ENCODE data around the gene ACKR2. TPM values are rescaled to one million over a fixed set of nuclear protein-coding genes. Genes with fewer than 3 reads are reported as not detected.

Gene ACKR2
- total RNA-seq, 1 experiment from 2014 or later: 0.76 TPM

DNA sequence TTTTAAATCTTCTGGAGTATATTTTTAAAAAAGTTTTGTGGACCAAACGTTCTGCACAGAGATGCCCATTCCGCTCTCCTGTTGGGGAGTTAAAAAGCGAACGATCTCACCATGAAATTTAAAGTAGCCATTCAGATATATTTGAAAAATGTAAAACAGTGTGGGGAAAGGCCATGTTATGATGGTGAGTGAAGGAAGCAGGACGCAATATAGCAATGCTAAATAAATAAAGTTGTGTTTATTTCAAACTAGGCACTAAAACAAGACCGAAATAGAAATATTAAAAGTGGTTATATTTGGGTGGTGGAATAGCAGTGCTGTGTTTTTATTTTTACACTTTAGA is 35.9 kb upstream of the ACKR2 start (continued):
- TF ChIP-seq, protein P1, sequence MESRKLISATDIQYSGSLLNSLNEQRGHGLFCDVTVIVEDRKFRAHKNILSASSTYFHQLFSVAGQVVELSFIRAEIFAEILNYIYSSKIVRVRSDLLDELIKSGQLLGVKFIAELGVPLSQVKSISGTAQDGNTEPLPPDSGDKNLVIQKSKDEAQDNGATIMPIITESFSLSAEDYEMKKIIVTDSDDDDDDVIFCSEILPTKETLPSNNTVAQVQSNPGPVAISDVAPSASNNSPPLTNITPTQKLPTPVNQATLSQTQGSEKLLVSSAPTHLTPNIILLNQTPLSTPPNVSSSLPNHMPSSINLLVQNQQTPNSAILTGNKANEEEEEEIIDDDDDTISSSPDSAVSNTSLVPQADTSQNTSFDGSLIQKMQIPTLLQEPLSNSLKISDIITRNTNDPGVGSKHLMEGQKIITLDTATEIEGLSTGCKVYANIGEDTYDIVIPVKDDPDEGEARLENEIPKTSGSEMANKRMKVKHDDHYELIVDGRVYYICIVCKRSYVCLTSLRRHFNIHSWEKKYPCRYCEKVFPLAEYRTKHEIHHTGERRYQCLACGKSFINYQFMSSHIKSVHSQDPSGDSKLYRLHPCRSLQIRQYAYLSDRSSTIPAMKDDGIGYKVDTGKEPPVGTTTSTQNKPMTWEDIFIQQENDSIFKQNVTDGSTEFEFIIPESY (IDR thresholded peaks at IDR 0.05; ENCODE audit: extremely low read depth, insufficient replicate concordance, low read length): no peak

DNA sequence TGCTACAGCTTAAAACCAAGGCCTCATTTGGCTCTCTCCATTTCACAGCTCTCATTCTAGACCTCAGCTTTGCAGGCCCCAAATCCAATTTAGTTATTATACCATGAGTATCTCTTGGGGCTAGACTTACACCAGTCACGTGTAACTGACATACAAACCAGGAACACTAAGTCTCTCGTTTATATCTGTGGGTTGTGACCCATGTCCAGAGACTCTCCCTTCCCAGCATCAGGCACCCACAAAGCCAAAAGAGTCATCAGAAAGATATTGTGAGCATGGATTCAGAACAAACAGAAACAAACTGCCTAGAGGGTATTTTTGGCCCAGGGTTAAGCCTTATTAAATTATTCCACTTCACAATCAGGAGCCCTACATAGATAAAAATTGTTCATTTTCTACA is 30.6 kb upstream of the ACKR2 start:
- peaks cover 0 to 7% of the 10 kb centered on the region in 2 experiments; a peak in 1 of 4 replicates for H3K36me3 ChIP-seq (ENCODE audit: control insufficient read depth in 1 of 2, insufficient read depth in 2 of 2, low read length in 2 of 2)
- no peak overlapping the region for H3K9ac ChIP-seq (ENCODE audit: low read length)
- peaks cover 10% of the 10 kb centered on the region; the same call in 1 of the 2 replicates for H3K79me2 ChIP-seq (ENCODE audit: insufficient read depth, low read length)
- H3K9me3 ChIP-seq (ENCODE audit: control insufficient read depth in 1 of 2, insufficient read depth in 1 of 2, low read depth in 1 of 2, low read length in 2 of 2): no peaks in the 10 kb centered on the region
- BruUV-seq (replicated peaks): no TSS peak
- ChIA-PET CTCF (interaction anchor here (1.0 to 1.9 kb wide), 2 partner anchors 49 to 52 kb away, joined by 3 to 7 read pairs; no protein-coding TSS in a partner anchor), RAD21 (ENCODE audit: low non-redundant PET in 1 of 2, low total read pairs in 2 of 2, uncharacterized antibody in 2 of 2, unreplicated experiment in 2 of 2) (no interaction called here), POLR2A (no interaction called here)
- no peak for ATAC-seq
- H2AFZ ChIP-seq (ENCODE audit: low read depth, low read length, poor library complexity, severe bottlenecking): no peak overlapping the region
- no peaks in the 10 kb centered on the region for H3K4me1 ChIP-seq (ENCODE audit: control insufficient read depth in 1 of 2, insufficient read depth in 2 of 2, low read length in 2 of 2)
- no peak for TF ChIP-seq ZNF274 (IDR thresholded peaks at IDR 0.05; ENCODE audit: low read depth, low read length)
- no peaks in the 10 kb centered on the region for H3K9me2 ChIP-seq (ENCODE audit: insufficient read depth)
- H3K4me2 ChIP-seq (ENCODE audit: low read length): no peak overlapping the region
- no peaks in the 10 kb centered on the region for H3K27me3 ChIP-seq (ENCODE audit: insufficient read depth, low read length)
- no peak for DNase-seq (ENCODE audit: low read depth, low spot score)
- H3K27ac ChIP-seq (ENCODE audit: low read depth, low read length): no peak overlapping the region
- no peak overlapping the region for H3K4me3 ChIP-seq (replicated peaks in 1 of 2; ENCODE audit: low read depth in 1 of 2, low read length in 2 of 2)
- no peaks in the 10 kb centered on the region for H4K20me1 ChIP-seq (ENCODE audit: insufficient read depth)
- intact Hi-C loops (cut with micrococcal nuclease): no loop called here

DNA sequence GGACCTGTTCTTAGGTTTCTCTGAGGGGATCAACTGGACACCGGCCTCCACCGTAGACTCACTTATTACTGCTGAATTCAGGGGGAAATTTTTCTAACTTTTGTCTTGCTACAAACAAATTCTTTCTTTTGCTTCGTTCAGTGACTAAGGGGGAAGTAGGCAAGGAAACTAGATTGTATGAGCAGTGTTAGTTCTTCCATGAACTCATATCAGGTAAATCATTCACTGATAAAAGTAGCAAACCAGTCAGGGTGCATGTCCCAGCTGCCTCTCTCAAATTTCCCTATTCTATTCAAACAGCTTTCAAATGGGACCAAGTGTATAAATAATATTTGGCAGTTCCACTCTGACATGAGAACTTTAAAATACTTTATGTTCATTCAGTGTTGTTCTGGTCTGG is 28.8 kb upstream of the ACKR2 start:
- POLR2A ChIA-PET: no interaction called here
- Histone ChIP-seq H3K27me3 (ENCODE audit: insufficient read depth, low read length) (no peaks in the 10 kb centered on the region), H3K4me3 (replicated peaks in 1 of 2; ENCODE audit: low read depth in 1 of 2, low read length in 2 of 2) (no peak overlapping the region), H3K79me2 (ENCODE audit: insufficient read depth, low read length) (peaks cover 10% of the 10 kb centered on the region; the same call in 1 of the 2 replicates), H3K4me1 (ENCODE audit: control insufficient read depth in 1 of 2, insufficient read depth in 2 of 2, low read length in 2 of 2) (no peaks in the 10 kb centered on the region), H2AFZ (ENCODE audit: low read depth, low read length, poor library complexity, severe bottlenecking) (no peak overlapping the region), H3K9me2 (ENCODE audit: insufficient read depth) (no peaks in the 10 kb centered on the region), H3K9ac (ENCODE audit: low read length) (no peak overlapping the region), H3K4me2 (ENCODE audit: low read length) (no peak overlapping the region), H4K20me1 (ENCODE audit: insufficient read depth) (no peaks in the 10 kb centered on the region), H3K9me3 (ENCODE audit: control insufficient read depth in 1 of 2, insufficient read depth in 1 of 2, low read depth in 1 of 2, low read length in 2 of 2) (no peaks in the 10 kb centered on the region), H3K36me3 (ENCODE audit: control insufficient read depth in 1 of 2, insufficient read depth in 2 of 2, low read length in 2 of 2) (peaks cover 0 to 10% of the 10 kb centered on the region in 2 experiments; a peak in 2 of 4 replicates), H3K27ac (ENCODE audit: low read depth, low read length) (no peak overlapping the region)
- RAD21 ChIA-PET (ENCODE audit: low non-redundant PET in 1 of 2, low total read pairs in 2 of 2, uncharacterized antibody in 2 of 2, unreplicated experiment in 2 of 2): no interaction called here
- CTCF ChIA-PET: interaction anchor here (1.2 to 1.9 kb wide), 2 partner anchors 25 to 51 kb away, joined by 3 to 7 read pairs; no protein-coding TSS in a partner anchor
- no peak for DNase-seq (ENCODE audit: low read depth, low spot score)
- ATAC-seq: no peak
- TF ChIP-seq, protein P2, sequence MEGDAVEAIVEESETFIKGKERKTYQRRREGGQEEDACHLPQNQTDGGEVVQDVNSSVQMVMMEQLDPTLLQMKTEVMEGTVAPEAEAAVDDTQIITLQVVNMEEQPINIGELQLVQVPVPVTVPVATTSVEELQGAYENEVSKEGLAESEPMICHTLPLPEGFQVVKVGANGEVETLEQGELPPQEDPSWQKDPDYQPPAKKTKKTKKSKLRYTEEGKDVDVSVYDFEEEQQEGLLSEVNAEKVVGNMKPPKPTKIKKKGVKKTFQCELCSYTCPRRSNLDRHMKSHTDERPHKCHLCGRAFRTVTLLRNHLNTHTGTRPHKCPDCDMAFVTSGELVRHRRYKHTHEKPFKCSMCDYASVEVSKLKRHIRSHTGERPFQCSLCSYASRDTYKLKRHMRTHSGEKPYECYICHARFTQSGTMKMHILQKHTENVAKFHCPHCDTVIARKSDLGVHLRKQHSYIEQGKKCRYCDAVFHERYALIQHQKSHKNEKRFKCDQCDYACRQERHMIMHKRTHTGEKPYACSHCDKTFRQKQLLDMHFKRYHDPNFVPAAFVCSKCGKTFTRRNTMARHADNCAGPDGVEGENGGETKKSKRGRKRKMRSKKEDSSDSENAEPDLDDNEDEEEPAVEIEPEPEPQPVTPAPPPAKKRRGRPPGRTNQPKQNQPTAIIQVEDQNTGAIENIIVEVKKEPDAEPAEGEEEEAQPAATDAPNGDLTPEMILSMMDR (IDR thresholded peaks at IDR 0.05 in 2 of 3, conservative IDR thresholded peaks at IDR 0.05 in 1 of 3; ENCODE audit: borderline replicate concordance in 1 of 3, insufficient read depth in 1 of 3, low read depth in 2 of 3, low read length in 2 of 3): no peak
- no peak for TF ChIP-seq EZH2phosphoT487 (IDR thresholded peaks at IDR 0.05; ENCODE audit: borderline replicate concordance)
- no TSS peak for BruUV-seq (replicated peaks)
- intact Hi-C loops (cut with micrococcal nuclease): loop anchor here (2.0 kb wide), 2 partner anchors 50 to 58 kb away; no protein-coding TSS in a partner anchor
